D721Med (cell line): ENCODE measurements around the gene FNBP1L.

Source experiments
- DNase-seq: peaks from one replicate; pipeline ENCODE4 v3.0.0; 2011; ENCODE audit warnings: low spot score; ENCODE audit not compliant: insufficient read length
- FAIRE-seq: peaks from 2 replicates; lab custom pipeline; 2011; peaks lifted over from hg19 to GRCh38; lab: Jason Lieb, UNC
- CTCF ChIP-seq: IDR thresholded peaks from 2 replicates; pipeline ENCODE4 v1.5.1; 2012; ENCODE audit warnings: mild to moderate bottlenecking, control low read depth; ENCODE audit not compliant: insufficient read depth; ENCODE audit errors: missing control alignments

Gene FNBP1L

GRCh38 chr1:93575621-93576284, 127.8 kb downstream of the FNBP1L start:
- FAIRE-seq (no peak), DNase-seq (no peak)
- TF ChIP-seq CTCF = no peak

- no peak for FAIRE-seq
- no peak for TF ChIP-seq CTCF
- no peak for DNase-seq
Measured at GRCh38 chr1:93576346-93576745, 128.4 kb downstream of the FNBP1L start.

DNA sequence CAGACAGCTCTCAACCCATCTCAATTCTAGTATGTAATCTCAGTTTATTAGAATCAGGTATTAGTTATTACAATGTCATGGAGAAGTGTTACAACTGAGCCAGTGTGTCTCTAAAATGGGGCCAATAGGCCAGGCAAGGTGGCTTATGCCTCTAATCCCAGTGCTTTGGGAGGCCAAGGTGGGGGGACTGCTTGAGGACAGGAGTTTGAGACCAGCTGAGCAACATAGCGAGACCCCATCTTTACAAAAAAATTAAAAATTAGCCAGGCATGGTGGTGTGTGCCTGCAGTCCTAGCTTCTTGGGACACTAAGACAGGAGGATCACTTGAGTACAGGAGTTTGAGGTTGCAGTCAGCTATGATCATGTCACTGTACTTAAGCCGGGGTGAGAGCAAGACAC, 128.8 kb downstream of the FNBP1L start:
- no peak for FAIRE-seq
- TF ChIP-seq CTCF = no peak

DNA sequence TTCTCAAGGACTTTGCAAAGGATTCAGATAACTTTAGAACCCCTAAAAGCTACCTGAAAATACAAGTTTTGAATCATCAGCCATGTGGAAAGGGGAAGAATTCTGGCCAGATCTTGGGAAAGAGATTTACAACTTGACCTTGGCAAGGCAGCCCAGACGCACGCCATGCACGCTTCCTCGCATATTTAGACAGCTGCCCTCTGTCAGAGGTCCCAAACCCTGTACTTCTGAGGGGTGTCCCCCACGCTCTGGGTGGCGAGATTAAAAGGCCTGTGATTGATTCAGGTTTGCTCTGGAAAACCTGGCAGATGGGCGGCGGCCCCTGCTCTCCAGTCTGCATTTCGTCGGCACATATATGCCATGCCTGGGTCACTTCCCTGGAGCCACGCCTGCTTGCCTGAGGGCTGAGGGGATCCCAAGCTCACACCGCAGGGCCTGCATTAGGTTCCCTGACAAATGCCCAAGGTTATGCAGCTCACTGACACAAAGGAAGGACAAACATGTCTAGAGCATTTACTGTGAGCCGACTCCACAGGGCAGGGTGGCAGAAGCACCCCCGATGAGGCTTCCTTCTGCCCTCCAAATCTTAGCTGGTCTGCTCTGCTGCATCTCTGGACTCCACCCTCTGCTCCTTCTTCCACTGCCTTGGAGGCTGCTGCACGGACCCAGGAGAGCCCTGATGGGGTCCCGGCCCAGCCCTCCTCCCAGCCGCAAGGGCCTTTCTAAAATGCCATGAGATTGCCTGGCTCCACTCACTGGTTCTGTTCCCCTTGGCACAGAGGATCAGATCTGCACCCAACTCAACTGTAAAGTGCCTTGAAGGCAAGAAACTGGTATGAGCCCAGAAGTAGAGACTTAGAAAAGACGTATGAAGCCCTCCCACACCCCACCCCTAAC, 129.9 kb downstream of the FNBP1L start:
- FAIRE-seq (no peak), DNase-seq (no peak)
- no peak for TF ChIP-seq CTCF

More for the DNA sequence above, 128.8 kb downstream of the FNBP1L start:
- no peak for DNase-seq

GRCh38 chr1:93578433-93578830, 130.5 kb downstream of the FNBP1L start:
- no peak for TF ChIP-seq CTCF
- no peak for FAIRE-seq
- DNase-seq = no peak

- TF ChIP-seq CTCF = no peak
- DNase-seq = no peak
- FAIRE-seq = no peak
Measured at GRCh38 chr1:93578911-93579825, 131.2 kb downstream of the FNBP1L start.
